Neural progenitor cell (in vitro differentiated cells): ENCODE results near the gene PPP2R3A. TPM values are rescaled to one million over a fixed set of nuclear protein-coding genes. Genes with fewer than 3 reads are reported as not detected.

ENCODE experiments used
- DNase-seq: peaks from one replicate; pipeline ENCODE4 v3.0.0-alpha.2; 2016; ENCODE audit warnings: low spot score
- H2AFZ ChIP-seq: fragments of 200-600 bp; sonication (generic); replicated peaks from 2 replicates; pipeline ENCODE4 v1.6.1; 2016; ENCODE audit warnings: antibody characterized with exemption
- H3F3A ChIP-seq: fragments of 200-600 bp; sonication (generic); 2 replicates; pipeline ENCODE4 v1.6.1; 2016; ENCODE audit warnings: antibody characterized with exemption, low read depth
- H3K27ac ChIP-seq: fragments of 200-600 bp; sonication (generic); 2 replicates; pipeline ENCODE4 v1.5.1; 2016; ENCODE audit warnings: mild to moderate bottlenecking
- H3K27me3 ChIP-seq: fragments of 200-600 bp; sonication (generic); 2 replicates; pipeline ENCODE4 v1.6.1; 2016; ENCODE audit warnings: mild to moderate bottlenecking, moderate library complexity
- H3K36me3 ChIP-seq: fragments of 200-600 bp; sonication (generic); 2 replicates; pipeline ENCODE4 v1.5.1; 2016
- H3K4me1 ChIP-seq: fragments of 200-600 bp; sonication (generic); 2 replicates; pipeline ENCODE4 v1.6.1; 2016; ENCODE audit warnings: mixed run types
- H3K4me2 ChIP-seq: fragments of 200-600 bp; sonication (generic); 2 replicates; pipeline ENCODE4 v1.6.1; 2016
- H3K4me3 ChIP-seq: fragments of 200-600 bp; sonication (generic); 2 replicates; pipeline ENCODE4 v1.5.1; 2016
- H3K79me2 ChIP-seq: fragments of 200-600 bp; sonication (generic); 2 replicates; pipeline ENCODE4 v1.6.1; 2016; ENCODE audit warnings: low read depth
- H3K9ac ChIP-seq: fragments of 200-600 bp; sonication (generic); 2 replicates; pipeline ENCODE4 v1.6.1; 2016
- H3K9me3 ChIP-seq: fragments of 200-600 bp; sonication (generic); 2 replicates; pipeline ENCODE4 v1.5.1; 2016; ENCODE audit warnings: low read depth
- H4K20me1 ChIP-seq: fragments of 200-600 bp; sonication (generic); 2 replicates; pipeline ENCODE4 v1.6.1; 2016; ENCODE audit warnings: low read depth
- H3K27ac Mint-ChIP-seq: 3 replicates; pipeline ENCODE4 v1.8.0; 2021; ENCODE audit warnings: mixed read lengths
- H3K27me3 Mint-ChIP-seq: 2 replicates; pipeline ENCODE4 v1.8.0; 2022; ENCODE audit warnings: low read depth, mild to moderate bottlenecking, inconsistent platforms, moderate library complexity, mixed read lengths; ENCODE audit not compliant: insufficient read depth
- H3K36me3 Mint-ChIP-seq: 3 replicates; pipeline ENCODE4 v1.8.0; 2021; ENCODE audit warnings: mixed read lengths
- H3K4me1 Mint-ChIP-seq: 3 replicates; pipeline ENCODE4 v1.8.0; 2021; ENCODE audit warnings: mixed read lengths
- H3K4me3 Mint-ChIP-seq: 3 replicates; pipeline ENCODE4 v1.8.0; 2021; ENCODE audit warnings: mild to moderate bottlenecking, moderate library complexity, mixed read lengths
- H3K9me3 Mint-ChIP-seq: 3 replicates; pipeline ENCODE4 v1.8.0; 2020; ENCODE audit warnings: mixed read lengths
- CTCF ChIP-seq: fragments of 200-600 bp; sonication (generic); IDR thresholded peaks from 2 replicates; pipeline ENCODE4 v1.5.1; 2017; ENCODE audit warnings: antibody characterized with exemption, mild to moderate bottlenecking
- EZH2 ChIP-seq: fragments of 200-600 bp; sonication (generic); IDR thresholded peaks from 2 replicates; pipeline ENCODE4 v1.6.1; 2017; ENCODE audit warnings: antibody characterized with exemption, mild to moderate bottlenecking, moderate library complexity
- EZH2phosphoT487 ChIP-seq: fragments of 200-600 bp; sonication (generic); IDR thresholded peaks from 2 replicates; pipeline ENCODE4 v1.6.1; 2017; ENCODE audit warnings: antibody characterized with exemption
- total RNA-seq: library from RNA; depleted of rRNA; stranded (reverse); fragments of >200 nt; gene quantifications from 2 replicates; pipeline ENCODE4 v1.2.3, GENCODE V29; 2015; ENCODE audit warnings: low replicate concordance

Gene PPP2R3A
- total RNA-seq, 1 donor from 2014 or later, result 41.5 TPM

DNA sequence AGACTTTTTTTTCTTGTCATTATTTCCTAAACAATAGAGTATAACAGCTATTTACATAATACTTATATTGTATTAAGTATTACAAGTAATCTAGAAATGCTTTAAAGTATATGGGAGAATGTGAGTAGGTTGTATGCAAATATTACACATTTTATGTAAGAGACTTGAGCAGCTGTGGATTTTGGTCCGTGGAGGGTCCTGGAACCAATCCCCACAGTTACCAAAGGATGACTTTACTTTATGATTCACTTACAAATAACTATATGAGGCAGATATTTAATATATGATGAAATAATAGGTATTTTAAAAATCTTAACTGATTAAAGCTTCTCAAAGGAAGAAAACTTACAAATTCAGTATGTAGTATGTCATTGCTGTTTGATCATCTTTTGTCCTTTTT lies 56.3 kb downstream of the PPP2R3A start:
- Histone ChIP-seq H3K27me3 (no peaks in the 10 kb centered on the region), H3K79me2 (peaks cover 2% of the 10 kb centered on the region), H3F3A (no peaks in the 10 kb centered on the region), H4K20me1 (peaks cover 6% of the 10 kb centered on the region), H3K4me3 (no peak overlapping the region), H3K4me2 (no peak overlapping the region), H3K36me3 (no peaks in the 10 kb centered on the region), H3K27ac (no peak overlapping the region), H3K9me3 (no peaks in the 10 kb centered on the region), H2AFZ (no peak overlapping the region), H3K4me1 (no peaks in the 10 kb centered on the region), H3K9ac (no peak overlapping the region)
- DNase-seq, result no peak
- no peak overlapping the region for H3K4me3 Mint-ChIP-seq
- no peak overlapping the region for H3K27ac Mint-ChIP-seq
- H3K27me3 Mint-ChIP-seq, result no peaks in the 10 kb centered on the region
- no peaks in the 10 kb centered on the region for H3K9me3 Mint-ChIP-seq
- no peaks in the 10 kb centered on the region for H3K4me1 Mint-ChIP-seq
- TF ChIP-seq EZH2phosphoT487 (no peak), EZH2 (no peak), CTCF (no peak)
- peaks cover 1% of the 10 kb centered on the region for H3K36me3 Mint-ChIP-seq

GRCh38 chr3:136022529-136023263 lies 57.2 kb downstream of the PPP2R3A start:
- Histone ChIP-seq H3K79me2 (no peaks in the 10 kb centered on the region), H3K4me2 (no peak overlapping the region), H3K4me1 (no peaks in the 10 kb centered on the region), H3K27ac (no peak overlapping the region), H3K4me3 (no peak overlapping the region), H3K27me3 (no peaks in the 10 kb centered on the region), H4K20me1 (peaks cover 6% of the 10 kb centered on the region), H2AFZ (no peak overlapping the region), H3K9me3 (no peaks in the 10 kb centered on the region), H3K36me3 (no peaks in the 10 kb centered on the region), H3F3A (no peaks in the 10 kb centered on the region), H3K9ac (no peak overlapping the region)
- Mint-ChIP-seq H3K9me3 (no peaks in the 10 kb centered on the region), H3K27me3 (no peaks in the 10 kb centered on the region), H3K4me1 (no peaks in the 10 kb centered on the region), H3K4me3 (no peak overlapping the region), H3K27ac (no peak overlapping the region), H3K36me3 (peaks cover 3% of the 10 kb centered on the region)
- DNase-seq, result no peak
- no peak for TF ChIP-seq EZH2
- TF ChIP-seq EZH2phosphoT487, result no peak
- no peak for TF ChIP-seq CTCF

- H3K36me3 Mint-ChIP-seq, result peaks cover 3% of the 10 kb centered on the region
- H3K9me3 ChIP-seq, result no peaks in the 10 kb centered on the region
- no peak overlapping the region for H3K4me3 ChIP-seq
- no peak overlapping the region for H3K27ac Mint-ChIP-seq
- peaks cover 6% of the 10 kb centered on the region for H4K20me1 ChIP-seq
- no peaks in the 10 kb centered on the region for H3K79me2 ChIP-seq
- no peaks in the 10 kb centered on the region for H3K4me1 ChIP-seq
- no peak overlapping the region for H3K9ac ChIP-seq
- H3K27me3 ChIP-seq, result no peaks in the 10 kb centered on the region
- H3K4me1 Mint-ChIP-seq, result no peaks in the 10 kb centered on the region
- H3K27me3 Mint-ChIP-seq, result no peaks in the 10 kb centered on the region
- H3K4me2 ChIP-seq, result no peak overlapping the region
- no peak overlapping the region for H2AFZ ChIP-seq
- no peak for TF ChIP-seq EZH2
- TF ChIP-seq CTCF, result no peak
- TF ChIP-seq EZH2phosphoT487, result no peak
- no peaks in the 10 kb centered on the region for H3K36me3 ChIP-seq
- H3K4me3 Mint-ChIP-seq, result no peak overlapping the region
- no peak overlapping the region for H3K27ac ChIP-seq
- DNase-seq, result no peak
- no peaks in the 10 kb centered on the region for H3K9me3 Mint-ChIP-seq
- H3F3A ChIP-seq, result no peaks in the 10 kb centered on the region
These were observed 57.9 kb downstream of the PPP2R3A start for GRCh38 chr3:136023264-136023978.
